ENCODE results near the gene SPSB3.

Gene SPSB3

DNA sequence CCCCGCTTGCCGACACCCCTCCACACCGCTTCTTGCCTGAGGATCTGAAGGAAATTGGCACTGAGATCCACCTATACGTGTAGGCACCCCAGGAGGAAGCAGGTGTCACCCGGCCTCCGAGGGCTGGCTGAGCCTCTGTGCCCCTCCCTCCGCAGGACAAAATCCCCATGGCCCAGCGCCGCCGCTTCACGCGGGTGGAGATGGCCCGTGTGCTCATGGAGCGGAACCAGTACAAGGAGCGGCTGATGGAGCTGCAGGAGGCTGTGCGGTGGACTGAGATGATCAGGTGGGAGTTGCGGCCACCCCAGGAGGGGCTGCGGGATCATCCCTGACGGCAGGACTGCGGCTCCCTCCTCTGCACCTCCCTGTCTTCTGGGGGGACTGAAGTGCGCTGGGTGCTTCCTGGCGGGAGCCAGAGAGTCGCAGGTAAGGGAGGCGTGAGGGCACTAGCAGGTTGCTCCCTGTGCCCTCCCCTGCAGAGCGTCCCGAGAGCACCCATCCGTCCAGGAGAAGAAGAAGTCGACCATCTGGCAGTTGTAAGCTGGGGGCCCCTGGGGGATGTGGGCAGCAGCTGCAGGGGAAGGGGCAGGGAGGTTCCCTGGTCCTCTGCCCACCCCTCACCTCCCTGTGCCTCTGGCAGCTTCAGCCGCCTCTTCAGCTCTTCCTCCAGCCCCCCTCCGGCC is 20.0 kb downstream of the SPSB3 start:
- DNase-seq, result no peak

- no peak for DNase-seq
These were observed 20.6 kb downstream of the SPSB3 start for GRCh38 chr16:1761751-1762150.

DNA sequence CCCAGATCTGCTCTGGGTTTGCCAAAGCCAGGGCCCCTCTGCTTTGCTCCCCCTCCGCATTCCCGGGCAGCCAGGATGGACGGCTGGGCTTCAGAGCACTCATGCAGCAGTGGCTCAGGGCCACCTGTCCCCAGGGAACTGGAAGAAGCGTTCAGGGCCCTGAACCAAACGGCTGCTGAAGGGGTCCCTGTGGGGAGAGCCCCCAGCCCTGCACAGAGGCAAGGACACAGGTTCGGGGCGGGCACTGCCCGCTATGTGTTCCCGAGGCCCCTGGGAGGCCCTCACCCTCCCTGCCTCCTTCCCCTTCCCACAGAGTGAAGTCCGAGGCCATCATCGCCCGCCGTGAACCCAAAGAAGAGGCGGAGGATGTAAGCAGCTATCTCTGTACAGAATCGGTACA is 21.5 kb downstream of the SPSB3 start:
- no peak for DNase-seq

DNA sequence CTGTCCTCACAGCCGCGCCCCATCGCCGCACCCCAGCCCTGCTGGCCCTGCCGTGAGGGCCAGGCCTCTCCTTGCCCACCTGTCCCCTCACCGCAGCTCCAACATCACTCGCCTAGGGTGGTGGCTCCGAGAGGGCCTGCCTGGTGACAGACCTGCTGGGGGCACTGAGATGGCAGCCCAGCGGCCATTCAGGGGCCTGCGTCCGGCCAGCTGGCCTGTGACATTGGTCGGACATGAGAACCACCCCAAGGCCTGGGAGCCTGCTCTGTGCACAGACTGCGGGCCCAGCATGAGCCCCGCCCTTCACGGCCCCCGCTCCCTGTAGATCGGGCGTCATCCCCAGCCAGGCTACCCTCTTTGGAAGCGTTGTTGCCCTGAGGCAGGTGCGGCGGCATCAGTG is 22.9 kb downstream of the SPSB3 start:
- no peak for DNase-seq

DNA sequence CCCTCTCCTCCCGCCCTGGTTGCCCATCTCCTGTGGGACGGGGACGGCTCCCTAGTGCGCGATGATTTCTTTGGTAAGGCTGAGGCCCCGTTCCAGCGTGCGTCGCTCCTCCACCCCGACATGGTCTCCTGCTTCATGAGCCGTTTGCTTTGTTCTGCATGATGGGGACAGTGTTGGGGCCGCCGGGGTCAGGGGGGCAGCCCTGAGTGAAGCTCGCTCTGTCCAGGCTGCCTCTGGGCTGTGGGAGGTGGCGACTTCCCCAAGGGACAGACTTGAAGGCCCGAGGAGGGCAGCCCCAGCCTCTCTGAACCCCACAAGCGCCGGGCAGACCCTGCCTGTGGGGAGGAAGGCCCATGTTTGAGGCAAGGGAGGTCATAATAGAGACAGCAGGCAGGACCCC is 23.4 kb downstream of the SPSB3 start:
- DNase-seq, result no peak

DNA sequence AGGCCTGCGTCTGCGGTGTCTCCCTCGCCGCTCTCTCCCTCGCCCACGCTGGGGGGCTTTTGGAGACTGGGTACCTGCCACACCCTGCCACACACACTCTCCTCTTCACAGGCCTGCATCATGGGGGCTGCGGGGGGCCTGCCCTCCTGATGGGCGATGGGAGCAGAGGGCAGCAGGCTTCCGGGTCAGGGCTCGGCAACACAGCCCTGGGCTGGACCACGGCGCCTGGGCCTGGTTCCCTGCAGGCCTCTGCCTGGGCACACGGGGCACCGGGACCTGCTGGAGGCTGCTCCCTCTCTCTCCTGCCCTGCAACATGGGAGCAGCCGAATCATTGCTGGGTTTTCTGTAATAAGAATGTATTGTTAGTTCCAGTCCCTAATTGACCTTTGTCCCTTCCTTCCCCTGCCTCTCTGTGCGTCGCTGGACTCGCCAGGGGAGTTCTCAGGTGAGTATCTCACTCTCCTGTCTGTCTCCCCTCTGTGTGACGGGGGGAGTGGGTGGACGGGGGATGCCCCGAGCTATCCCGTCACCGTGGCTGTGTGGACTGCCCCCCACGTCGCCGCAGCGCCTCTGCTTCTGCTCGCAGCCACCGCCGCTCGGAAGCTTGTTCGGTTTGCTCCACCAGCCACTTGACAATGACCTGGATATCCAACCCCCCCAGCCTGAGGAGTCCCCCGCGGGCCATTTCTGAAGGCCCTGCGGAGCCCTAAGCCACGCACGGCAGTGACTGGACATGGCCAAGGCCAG is 24.5 kb downstream of the SPSB3 start:
- no peak for DNase-seq

GRCh38 chr16:1754204-1754603 is 28.2 kb downstream of the SPSB3 start:
- no peak for DNase-seq

DNA sequence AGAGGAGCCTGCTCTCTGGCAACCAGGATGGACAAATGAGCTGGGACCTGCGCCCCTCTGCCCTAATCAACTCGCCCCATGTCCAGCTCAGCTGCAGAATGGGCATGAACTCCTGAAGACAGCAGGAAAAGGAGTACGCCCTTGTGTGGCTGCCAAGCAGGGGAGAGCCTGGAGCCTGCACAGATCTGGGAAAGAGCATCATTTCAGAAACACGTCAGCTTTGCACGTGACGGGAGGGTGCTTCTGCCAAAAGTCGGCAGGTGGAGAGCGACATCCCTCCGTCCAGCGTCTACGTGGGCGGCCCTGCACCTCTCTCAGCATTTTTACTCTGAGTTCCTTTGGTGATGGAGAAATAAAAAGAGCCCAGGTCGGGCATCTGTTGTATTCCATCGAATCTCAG is 29.5 kb downstream of the SPSB3 start:
- DNase-seq, result no peak

DNA sequence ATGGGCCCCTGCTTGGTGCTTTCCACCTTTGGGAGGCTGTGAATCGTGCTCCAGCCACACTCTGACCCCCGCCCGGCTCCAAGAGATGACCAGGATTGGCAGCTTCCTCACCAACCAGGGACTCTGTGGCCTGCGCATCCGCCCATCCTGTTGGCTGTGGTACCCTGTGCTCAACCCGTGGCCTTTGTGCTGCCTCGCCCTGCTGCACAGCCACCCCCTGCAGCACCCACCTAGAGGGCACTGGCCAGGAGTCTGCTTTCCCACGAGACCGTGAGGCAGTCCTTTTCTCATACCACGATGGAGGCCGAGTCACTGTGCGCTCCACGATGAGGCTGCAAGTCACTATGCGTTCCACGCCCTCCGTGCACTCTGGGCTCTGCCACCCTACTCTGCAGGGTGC is 30.4 kb downstream of the SPSB3 start:
- DNase-seq, result no peak

DNA sequence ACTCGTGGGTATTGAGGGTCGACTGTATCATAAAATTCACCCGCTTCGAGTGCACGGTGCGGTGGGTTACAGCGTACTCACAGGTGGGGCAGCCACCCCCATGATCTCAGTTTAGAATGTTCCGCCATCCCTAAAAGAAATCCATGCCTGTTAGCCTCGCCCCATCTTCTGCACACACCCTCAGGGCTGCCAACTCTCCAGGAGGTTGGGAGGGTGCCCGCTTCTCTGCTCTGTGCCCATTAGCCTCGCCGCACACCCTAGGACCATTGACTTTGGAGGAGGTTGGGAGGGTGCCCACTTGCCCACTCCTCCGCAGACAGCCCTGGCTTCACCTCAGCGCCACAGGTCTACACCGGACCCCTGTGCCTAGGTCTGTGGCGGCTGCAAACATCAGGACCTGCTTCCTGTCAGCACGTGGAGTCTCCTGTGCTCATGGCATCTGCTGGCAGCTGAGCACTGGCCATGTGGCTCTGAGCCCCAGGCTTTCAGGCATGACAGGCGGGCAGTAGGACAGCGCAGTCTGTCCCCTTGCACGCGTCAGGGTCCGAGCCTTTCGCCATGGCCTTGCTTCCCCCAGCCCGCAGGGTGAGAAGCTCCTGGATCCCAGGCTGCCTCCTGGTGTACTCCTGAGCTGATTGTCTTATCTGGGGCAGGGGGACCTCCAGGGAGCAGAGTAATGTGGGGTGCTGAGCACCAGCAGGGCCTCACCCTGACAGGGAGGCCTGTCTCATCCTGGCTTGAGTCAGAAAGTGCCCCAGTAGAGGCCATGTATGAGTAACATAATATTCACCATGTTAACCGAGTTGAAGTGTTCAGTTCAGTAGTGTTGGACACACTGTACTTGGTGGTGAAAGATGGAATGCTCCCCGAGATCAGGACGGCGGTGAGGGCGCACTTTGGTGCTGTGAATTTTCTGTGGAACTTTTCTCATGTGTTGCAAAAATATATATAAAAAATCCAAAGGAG is 32.9 kb downstream of the SPSB3 start:
- no peak for DNase-seq

DNA sequence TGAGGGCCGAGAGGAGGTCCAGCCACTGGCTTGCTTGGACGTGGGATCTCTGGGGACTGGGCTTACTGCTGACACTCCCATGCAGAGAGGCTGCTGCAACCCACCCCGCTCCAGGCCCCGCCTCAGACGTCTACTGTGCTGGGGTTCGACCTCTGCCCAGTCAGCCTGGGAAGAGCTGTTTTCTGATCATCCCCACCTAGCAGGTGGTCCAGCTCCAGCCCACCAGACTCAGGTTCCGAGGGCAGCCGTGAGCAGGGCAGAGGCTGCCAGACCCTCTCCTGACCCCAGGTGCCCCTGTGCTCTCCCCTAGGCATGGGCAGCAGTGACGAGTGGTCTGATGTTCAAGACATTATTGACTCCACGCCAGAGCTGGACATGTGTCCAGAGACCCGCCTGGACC is 34.4 kb downstream of the SPSB3 start:
- no peak for DNase-seq

GRCh38 chr16:1746693-1747195 is 35.6 kb downstream of the SPSB3 start:
- no peak for DNase-seq

DNA sequence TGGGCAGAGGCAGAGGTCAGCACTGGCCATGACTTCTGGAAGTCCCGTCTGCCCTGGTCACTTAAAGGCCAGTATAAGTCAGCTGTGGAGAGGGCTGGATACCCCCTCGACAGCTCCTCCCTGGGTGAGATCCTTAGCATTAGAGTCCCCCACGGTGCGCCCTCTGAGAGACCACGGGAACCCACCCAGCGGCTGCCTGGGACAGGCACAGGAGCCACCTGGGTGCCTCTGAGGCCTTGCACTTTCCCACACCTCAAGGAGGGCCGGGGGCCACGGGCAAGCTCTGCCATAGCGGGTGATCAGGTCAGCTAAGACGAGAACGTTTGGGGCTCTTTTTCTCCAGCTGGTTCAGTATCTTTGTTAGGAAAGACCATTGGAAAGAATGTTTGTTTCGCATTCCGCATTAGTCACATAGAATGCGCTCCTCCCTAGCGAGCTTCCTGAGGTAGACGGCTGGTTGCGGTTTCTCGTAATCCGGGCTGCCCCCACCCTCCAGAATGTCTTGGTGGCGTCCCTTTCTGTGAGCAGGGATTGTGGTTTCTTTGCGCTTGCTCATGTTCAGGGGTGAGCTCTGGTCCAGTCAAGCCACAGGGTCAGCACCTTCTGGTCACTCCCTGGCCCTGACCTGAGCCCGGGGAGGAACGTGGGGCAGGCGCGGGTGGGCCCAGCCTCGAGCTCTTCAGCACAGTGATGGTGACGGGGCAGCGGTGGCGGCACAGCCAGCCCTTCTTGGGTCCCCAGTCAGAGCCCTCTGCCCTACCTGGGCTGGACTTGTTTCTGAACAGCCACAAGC is 36.3 kb downstream of the SPSB3 start:
- DNase-seq, result no peak

GRCh38 chr16:1745181-1745899 is 37.0 kb downstream of the SPSB3 start:
- no peak for DNase-seq

GRCh38 chr16:1744338-1744840 is 38.0 kb downstream of the SPSB3 start:
- no peak for DNase-seq

- DNase-seq, result no peak
These were observed 38.7 kb downstream of the SPSB3 start for GRCh38 chr16:1743376-1744337.

- DNase-seq, result no peak
These were observed 40.7 kb downstream of the SPSB3 start for GRCh38 chr16:1741553-1742165.

DNA sequence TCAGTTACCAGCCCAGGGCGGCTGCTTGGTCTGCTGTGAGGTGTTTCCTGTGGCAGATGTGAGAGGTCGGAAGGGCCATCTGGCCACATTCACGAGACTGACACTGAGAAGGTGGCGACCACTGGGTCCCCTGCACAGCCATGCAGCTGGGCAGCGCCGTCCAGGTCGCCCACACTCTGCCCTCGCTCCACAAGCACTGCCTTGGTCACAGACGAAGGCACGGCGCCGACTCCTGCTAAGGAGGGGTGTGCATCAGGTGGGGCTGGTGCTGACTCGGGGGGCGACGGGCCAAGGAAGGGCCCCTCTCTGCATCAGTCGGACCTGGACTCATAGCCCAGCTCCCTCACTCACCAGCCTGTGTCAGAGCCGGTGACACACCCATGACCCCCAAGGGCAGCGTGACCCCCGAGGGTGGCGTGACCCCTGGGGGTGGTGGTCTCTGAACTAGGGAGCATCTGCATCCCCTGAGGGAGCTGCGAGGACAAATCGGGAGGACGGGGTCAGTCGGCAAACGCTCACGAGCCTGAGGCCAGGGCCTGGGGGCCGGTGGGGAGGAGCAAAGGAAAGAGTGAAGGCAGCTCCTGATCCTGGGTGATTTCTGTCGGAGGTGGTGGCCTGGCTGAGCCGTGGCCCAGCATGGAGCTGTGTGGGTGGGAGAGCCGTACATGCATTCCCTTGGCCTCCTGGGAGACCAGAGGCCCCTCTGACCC is 41.4 kb downstream of the SPSB3 start:
- no peak for DNase-seq

GRCh38 chr16:1740234-1740633 is 42.1 kb downstream of the SPSB3 start:
- DNase-seq, result no peak

Data from T-helper 2 cell (primary cell).